ENCODE data around the gene SLC12A5. TPM values are rescaled to one million over a fixed set of nuclear protein-coding genes. Genes with fewer than 3 reads are reported as not detected.

SLC12A5 gene
- total RNA-seq, 1 experiment from 2014 or later, result 7.2 TPM

GRCh38 chr20:46102940-46103339 is 73.9 kb downstream of the SLC12A5 start:
- H3K27ac Mint-ChIP-seq, result no peak overlapping the region

More at GRCh38 chr20:46102940-46103339, 73.9 kb downstream of the SLC12A5 start:
- Mint-ChIP-seq H3K36me3 (peaks cover 4% of the 10 kb centered on the region), H3K4me1 (peaks cover 6% of the 10 kb centered on the region), H3K9me3 (peaks cover 12% of the 10 kb centered on the region), H3K4me3 (no peak overlapping the region), H3K27me3 (ENCODE audit: low read depth) (peaks cover 46% of the 10 kb centered on the region)
- DNase-seq (ENCODE audit: low spot score) (no peak), ATAC-seq (no peak)
- POLR2A ChIA-PET, result no interaction called here
- CTCF ChIA-PET, result interaction anchor here (1.3 kb wide), 1 partner anchor 91 kb away, joined by 3 read pairs; no protein-coding TSS in a partner anchor
- TF ChIP-seq TCF7 (CRISPR knock-in tag; IDR thresholded peaks at IDR 0.05; ENCODE audit: low read depth), result no peak
- TF ChIP-seq PREB (CRISPR knock-in tag; IDR thresholded peaks at IDR 0.05; ENCODE audit: borderline replicate concordance), result no peak
- no peak for TF ChIP-seq OVOL2 (CRISPR knock-in tag; IDR thresholded peaks at IDR 0.05; ENCODE audit: borderline replicate concordance)
- TF ChIP-seq CBFB (CRISPR knock-in tag; IDR thresholded peaks at IDR 0.05; ENCODE audit: low read depth), result no peak
- no peak for TF ChIP-seq ZNF121 (CRISPR knock-in tag; IDR thresholded peaks at IDR 0.05)
- no peak for TF ChIP-seq ATF3 (CRISPR knock-in tag; conservative IDR thresholded peaks at IDR 0.05)
- no peak for TF ChIP-seq JAZF1 (CRISPR knock-in tag; IDR thresholded peaks at IDR 0.05)
- no peak for TF ChIP-seq CREB1 (CRISPR knock-in tag; IDR thresholded peaks at IDR 0.05)
- no peak for TF ChIP-seq ZNF423 (CRISPR knock-in tag; IDR thresholded peaks at IDR 0.05)
- no peak for TF ChIP-seq NFATC4 (CRISPR knock-in tag; IDR thresholded peaks at IDR 0.05)
- TF ChIP-seq SOX15 (CRISPR knock-in tag; IDR thresholded peaks at IDR 0.05), result no peak
- TF ChIP-seq NFYB (CRISPR knock-in tag; conservative IDR thresholded peaks at IDR 0.05; ENCODE audit: low read depth), result no peak
- no peak for TF ChIP-seq NR3C1 (CRISPR knock-in tag; conservative IDR thresholded peaks at IDR 0.05; ENCODE audit: low read depth)
- no peak for TF ChIP-seq ELF4 (CRISPR knock-in tag; IDR thresholded peaks at IDR 0.05; ENCODE audit: low read depth)
- TF ChIP-seq NFE2L1 (CRISPR knock-in tag; IDR thresholded peaks at IDR 0.05), result no peak
- TF ChIP-seq ARID4B (CRISPR knock-in tag; IDR thresholded peaks at IDR 0.05; ENCODE audit: borderline replicate concordance), result no peak
- TF ChIP-seq ZNF263 (CRISPR knock-in tag; IDR thresholded peaks at IDR 0.05; ENCODE audit: low read depth), result no peak
- no peak for TF ChIP-seq AR (CRISPR knock-in tag; IDR thresholded peaks at IDR 0.05)
